HS-27A (cell line): Measurements from ENCODE around the gene AP5Z1.

ENCODE experiments used
- DNase-seq: peaks from one replicate; pipeline ENCODE4 v3.0.0-alpha.2; 2012; ENCODE audit warnings: low read depth, missing footprints

AP5Z1 gene

GRCh38 chr7:4775250-4775847 lies at the start of gene AP5Z1:
Gene AP5Z1 (plus strand): TSS chr7:4775623. CDS start chr7:4775716, 93 bp downstream.
- peak; percentile 55 for DNase-seq

DNA sequence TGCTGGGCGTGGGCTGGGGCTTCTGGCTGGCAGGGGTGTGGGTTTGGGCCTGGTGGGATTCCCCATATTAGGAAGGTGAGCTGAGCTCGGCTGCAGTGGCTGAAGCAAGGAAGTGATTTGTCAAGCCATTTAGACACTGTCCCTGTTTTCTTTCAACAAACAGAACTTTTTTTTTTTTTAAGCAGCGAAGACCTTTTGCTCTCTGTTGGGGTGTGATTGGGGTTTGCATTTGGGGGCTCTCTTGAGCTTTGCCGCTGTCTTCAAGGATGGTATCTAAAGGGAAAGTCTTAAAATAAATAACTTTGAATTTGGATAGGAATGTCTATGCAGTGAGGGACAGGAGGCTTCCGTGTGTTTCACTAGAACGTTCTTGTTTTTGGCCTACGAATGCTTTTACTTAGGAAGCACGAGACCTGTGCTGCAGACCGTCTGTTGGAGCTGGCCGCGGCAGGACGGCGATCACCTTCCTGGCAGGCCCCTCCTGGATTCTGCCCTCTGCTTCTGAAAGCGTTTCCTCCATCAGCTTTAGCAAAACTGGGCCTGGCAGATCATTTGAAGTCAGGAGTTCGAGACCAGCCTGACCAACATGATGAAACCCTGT lies 49.5 kb upstream of the AP5Z1 start:
- DNase-seq: no peak

DNA sequence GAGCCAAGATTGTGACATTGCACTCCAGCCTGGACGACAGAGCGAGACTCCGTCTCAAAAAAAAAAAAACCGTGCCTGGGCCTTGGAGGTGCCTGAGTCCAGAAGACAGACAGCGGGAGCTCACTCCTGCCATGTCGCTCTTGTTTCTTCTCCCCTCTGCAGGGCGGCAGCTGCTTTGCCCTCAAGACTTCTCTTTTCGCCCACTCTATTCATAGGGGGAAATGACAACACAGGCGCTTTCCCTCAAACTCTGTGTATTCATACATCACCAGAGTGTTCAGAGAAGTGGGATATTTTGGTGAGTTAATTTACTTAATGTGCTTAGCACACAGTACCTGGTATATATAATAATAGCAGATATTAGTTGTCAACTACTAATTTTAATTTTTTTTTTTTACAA lies 48.9 kb upstream of the AP5Z1 start:
- no peak for DNase-seq

GRCh38 chr7:4727914-4728705 lies 47.3 kb upstream of the AP5Z1 start:
- DNase-seq: no peak

- no peak for DNase-seq
Measured at GRCh38 chr7:4729266-4729665, 46.2 kb upstream of the AP5Z1 start.

GRCh38 chr7:4730276-4730675 lies 45.1 kb upstream of the AP5Z1 start:
- DNase-seq: no peak

DNA sequence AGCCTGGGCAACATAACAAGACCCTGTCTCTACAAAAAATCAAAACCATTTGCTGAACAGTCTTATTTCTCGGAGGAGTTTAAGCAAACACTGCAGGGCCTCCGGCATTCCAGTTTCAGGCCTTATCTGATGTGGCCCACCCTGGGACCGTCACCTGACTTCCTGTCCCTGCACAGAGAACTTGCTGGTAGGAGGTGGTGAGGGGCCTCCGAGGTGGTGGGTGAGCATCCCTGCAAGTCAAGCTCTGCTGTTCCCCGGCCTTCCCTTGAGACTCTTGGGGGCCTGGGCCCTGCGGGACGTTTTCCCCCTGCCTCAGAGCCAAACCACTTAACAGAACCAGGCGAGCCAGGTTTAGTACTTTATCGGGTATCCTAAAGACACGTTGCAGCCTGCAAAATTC lies 44.5 kb upstream of the AP5Z1 start:
- DNase-seq: no peak

- no peak for DNase-seq
Measured at GRCh38 chr7:4731803-4732202, 43.6 kb upstream of the AP5Z1 start.

DNA sequence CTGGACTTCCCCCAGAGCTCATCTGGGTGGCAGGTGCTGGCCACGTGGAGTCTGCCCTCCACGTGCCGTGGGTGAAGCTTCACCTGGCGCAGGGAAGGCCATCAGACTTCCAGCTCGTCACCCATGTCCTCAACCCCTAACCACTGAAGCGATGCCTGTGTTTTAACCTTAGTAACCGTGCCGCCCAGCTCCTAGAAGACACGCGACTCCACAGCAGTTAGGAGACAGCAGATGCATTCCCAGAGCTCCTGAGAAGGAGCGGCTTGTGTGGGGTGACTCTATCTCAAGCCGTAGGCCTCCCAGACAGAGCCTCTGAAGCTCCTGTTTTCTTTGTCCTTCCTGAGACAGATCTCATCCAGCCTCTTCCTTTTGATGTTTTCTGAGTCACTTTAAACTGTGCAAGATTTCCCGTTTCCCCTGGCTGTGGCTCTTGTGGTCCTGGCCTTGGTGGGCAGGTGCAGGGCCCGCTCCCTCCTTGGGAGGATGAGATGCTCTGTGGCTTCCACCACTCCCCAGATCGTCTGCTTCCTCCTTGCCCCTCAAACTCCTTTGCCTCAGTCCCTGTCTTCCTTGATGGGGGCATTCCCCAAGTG lies 41.4 kb upstream of the AP5Z1 start:
- DNase-seq: no peak

DNA sequence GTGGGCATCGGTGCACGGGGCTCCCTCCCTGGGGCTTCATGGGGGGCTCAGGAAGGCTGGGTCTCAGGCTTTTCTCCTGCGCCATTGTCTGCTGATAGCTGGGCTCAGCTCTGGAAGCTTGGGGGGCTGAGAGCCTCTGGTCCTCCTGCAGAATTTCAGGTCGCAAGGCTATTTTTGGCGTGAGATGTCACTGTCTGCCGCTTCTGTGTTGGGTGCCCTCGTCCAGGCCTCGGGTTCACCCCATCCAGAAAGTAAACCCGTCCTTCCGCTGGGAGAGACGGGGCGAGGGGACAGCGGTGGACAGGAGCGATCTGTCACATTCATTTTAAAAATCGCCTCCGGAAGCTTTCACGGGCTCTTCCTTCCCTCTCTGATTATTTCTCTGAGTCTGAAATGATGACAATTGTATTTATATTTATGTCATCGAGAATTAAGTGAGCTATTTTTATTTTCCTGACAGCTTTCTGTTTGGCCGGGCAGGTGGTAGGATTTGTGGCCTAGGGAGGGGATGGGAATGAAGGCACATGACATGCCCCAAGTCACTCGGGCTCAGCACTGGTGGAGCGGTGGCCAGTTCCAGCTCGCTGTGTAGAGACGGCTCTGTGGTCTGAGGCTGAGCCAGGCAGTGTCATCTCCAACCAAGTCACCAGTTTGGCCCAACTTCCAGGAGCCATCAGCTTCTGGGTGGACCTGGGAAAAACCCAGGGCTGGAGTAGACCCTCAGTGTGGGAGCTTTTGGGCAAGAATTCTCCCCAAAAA lies 40.7 kb upstream of the AP5Z1 start:
- no peak for DNase-seq

- DNase-seq: no peak
Measured at GRCh38 chr7:4737300-4737699, 38.1 kb upstream of the AP5Z1 start.

DNA sequence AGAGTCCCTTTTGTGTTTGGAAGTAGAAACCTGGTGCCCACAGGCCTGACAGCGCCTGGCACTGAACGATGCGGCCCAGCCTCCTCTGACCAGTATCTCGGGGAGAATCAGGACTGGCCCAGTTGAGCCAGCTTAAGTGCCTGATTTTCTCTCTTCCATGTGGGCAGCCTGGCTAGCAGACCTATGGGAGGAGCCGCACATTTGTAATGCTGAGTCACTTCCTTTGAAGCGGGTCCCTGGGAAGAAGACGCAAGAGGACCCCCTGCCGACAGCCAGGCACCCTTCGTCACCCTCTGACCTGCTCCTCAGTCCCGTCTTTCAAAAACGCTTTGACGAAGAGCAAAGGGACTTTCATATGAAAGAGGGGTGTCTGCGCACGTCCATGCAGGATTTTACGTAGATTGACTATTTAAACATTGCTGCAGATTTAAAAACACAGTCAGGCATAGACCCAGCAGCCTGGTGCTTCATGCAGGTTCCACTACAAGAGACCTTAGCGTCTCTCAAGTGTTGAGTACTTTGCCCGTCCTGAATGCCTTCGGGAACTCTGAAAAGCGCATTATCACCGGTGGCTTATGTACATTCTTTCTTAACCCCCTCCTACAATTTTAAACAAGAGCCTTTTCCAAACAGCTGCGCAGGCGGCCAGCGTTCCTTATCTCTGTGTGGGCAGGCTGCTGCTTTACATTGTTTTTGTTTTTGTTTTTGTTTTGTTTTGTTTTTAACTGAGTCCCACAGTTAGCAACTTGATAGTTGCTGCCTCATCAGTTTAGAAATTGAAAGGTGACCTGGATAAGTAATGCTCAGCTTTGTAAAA lies 36.5 kb upstream of the AP5Z1 start:
- no peak for DNase-seq

- no peak for DNase-seq
Measured at GRCh38 chr7:4739528-4739992, 35.9 kb upstream of the AP5Z1 start.

DNA sequence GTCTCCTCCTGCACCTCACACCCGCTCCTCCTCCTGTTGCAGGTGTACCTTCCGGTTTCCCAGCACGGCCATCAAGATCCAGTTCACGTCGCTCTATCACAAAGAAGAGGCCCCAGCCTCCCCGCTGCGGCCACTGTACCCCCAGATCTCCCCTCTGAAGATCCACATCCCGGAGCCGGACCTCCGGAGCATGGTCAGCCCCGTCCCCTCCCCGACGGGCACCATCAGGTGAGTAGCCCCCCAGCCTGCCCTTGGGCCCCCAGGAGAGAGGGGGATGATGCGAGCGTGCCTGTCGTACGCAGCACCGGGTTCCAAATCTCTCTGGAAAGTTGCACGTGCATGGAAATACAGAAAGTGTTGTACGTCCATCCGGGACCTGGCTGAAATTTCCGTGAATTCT lies 34.6 kb upstream of the AP5Z1 start:
- DNase-seq: no peak

DNA sequence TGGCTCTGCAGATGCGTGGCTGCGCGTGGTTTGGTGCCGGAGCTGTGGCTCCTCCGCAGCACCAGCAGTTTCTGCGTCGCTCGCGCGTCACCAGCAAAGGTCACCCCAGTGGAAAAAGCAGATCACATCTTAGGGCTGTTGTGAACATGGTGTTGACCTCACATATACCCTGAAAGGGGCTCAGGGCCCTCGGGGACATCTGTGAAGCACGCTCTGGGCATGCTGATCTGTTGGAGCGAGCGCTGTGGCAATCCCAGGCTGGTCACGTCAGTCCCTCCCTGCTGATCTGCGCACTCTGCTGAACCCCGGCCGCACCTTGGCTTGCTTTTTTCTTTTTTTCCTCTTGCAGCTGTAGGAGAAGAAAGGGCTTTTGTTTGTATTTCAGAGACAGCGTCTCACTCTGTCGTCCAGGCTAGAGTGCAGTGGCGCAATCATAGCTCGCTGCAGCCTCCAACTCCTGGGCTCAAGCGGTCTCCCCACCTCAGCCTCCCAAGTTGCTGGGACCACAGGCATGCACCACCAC lies 33.3 kb upstream of the AP5Z1 start:
- DNase-seq: no peak

- no peak for DNase-seq
Measured at GRCh38 chr7:4742852-4743251, 32.6 kb upstream of the AP5Z1 start.

- peak; percentile 87 for DNase-seq
Measured at GRCh38 chr7:4744391-4745264, 30.8 kb upstream of the AP5Z1 start.

- no peak for DNase-seq
Measured at GRCh38 chr7:4745265-4745919, 30.0 kb upstream of the AP5Z1 start.
